Activated CD4-positive, alpha-beta T cell treated with anti-CD3 and anti-CD28 coated beads, Interleukin-2, amount 50 U/mL, for 4 hours (primary cell): ENCODE results near the gene EXO1.
"Not testable (repeated sequence)": the region's sequence is repeated elsewhere in the genome, so short reads cannot be mapped to it uniquely, and the experiment has no call there.

ENCODE experiments used
- DNase-seq, 2 experiments: peaks; one replicate each; pipeline ENCODE4 v3.0.0-alpha.2; 2020

The EXO1 gene

DNA sequence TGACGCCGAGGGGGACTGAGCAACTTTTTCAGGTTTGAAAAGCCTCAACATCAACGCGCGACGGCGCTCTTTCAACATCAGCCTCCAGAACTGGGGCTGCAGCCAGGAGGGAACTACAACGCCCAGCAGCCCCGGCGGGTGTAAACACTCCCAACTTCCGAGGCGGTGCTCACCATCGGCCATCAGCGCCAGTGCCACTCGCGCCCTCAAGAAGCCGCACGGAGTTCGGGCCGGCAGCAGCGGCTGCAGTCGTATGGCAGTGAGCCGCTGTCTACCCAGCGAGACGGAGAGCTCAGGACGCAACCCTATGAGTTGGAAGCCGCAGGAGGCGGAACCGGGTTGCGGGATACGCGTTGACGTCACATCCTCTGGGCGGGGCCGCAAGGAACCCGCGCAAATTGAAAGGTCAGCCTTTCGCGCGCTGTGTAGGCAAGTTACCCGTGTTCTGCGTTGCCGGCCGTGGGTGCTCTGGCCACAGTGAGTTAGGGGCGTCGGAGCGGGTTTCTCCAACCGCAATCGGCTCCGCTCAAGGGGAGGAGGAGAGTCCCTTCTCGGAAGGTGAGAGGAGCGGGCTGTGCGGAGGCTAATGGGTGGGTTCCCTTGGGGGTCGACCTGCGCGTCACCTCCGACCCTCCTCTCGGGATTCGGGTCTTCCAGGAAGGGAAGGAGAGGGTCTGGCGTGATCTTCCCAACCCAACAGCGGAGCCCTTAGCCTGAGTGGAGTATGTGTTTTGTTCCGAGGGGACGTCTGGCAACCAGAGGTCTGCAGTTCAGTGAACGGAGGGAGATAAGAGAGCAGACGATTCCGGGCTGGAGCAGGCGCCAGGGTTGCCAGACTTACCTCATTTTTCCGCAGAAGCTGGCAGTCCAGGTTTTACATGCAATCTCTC, at the start of gene EXO1:
TSS of gene EXO1 (plus strand) at position 409 of the 890 bp plus-strand sequence. CDS start 2,222 bp downstream, outside the sequence.
- DNase-seq = peak; percentile 81 to 82

DNA sequence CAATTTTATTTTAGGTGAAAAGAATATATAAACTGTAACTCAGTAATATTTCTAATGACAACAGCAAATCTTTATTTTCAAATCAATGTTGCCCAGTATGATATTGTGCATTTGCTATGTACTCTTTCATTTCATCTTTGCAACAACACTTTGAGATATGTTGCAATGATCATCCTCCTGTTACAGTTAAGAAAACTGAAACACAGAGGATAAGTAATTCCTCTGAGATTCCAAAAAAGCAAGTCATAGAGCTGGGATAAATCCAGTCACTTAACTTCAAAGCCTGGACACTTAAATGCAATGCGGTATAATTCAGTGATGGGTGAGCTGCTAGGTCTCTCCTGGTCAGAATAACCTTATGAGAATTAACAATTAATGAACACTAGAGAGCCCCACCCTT, 48.6 kb upstream of the EXO1 start:
- DNase-seq = no peak

DNA sequence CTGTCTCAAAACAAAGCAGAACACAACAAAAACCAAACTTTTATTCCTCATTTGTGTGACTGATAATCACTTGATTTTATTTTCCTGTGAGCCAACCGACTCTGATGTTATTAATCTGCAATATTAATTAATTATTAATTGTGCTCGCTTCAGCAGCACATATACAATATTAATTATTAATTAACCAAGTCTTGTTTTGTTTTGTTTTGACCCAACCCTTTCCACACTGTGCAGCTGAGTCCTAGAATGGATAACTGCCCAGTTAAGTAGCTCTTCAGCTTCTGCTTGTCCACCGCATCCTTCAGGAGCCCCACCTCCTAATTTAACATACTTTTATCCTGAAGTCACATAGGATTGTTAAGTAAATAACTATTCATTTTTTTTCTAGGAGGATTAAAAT, 47.4 kb upstream of the EXO1 start:
- no peak for DNase-seq

DNA sequence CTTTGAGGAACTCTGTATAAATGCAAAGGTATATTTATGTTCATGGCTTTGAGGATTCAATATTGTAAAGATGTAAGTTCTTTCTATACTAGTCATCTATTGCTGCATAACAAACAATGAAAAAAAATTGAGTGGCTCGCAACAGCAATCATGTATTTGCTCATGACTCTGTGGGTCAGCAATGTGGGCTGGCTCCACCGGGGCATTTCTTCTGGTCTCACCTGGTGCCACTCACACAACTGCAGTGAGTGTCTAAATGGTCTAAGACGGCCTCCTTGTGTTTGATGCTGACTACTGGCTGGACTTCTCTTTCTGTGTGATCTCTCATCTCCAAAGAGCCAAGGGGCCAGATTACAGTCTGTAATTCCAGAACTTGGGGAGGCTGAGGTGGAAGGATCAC, 45.1 kb upstream of the EXO1 start:
- no peak for DNase-seq

DNA sequence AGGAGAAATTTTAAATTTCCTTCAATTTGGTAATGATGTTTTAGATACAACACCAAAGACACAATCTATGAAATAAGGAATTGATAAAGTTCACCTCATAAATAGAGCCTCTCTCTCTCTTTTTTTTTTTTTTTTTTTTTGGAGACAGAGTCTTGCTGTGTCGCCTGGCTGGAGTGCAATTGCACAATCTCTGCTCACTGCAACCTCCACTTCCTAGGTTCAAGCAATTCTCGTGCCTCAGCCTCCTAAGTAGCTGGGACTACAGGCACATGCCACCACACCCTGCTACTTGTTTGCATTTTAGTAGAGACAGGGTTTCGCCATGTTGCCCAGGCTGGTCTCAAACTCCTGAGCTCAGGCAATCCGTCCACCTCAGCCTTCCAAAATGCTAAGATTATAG, 43.3 kb upstream of the EXO1 start:
- not testable (repeated sequence) for DNase-seq

DNA sequence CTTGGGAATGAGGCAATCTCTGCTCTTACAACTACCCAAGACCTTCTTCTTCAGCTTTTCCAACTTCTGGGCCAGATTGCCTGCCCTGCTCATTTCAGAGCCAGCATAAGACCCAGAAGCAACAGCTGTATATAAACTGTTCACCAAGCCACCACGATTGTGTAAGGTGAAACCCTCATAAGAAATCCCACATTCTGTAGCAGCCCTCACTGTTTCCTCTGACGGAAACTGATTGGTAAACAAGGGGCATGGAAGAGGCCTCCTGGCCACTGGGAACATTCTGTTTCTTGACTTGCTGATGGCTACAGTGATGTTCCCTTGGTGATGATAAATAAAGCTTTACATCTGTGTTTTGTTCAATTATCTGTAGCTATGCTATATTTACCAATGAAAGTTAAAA, 39.7 kb upstream of the EXO1 start:
- DNase-seq = no peak

DNA sequence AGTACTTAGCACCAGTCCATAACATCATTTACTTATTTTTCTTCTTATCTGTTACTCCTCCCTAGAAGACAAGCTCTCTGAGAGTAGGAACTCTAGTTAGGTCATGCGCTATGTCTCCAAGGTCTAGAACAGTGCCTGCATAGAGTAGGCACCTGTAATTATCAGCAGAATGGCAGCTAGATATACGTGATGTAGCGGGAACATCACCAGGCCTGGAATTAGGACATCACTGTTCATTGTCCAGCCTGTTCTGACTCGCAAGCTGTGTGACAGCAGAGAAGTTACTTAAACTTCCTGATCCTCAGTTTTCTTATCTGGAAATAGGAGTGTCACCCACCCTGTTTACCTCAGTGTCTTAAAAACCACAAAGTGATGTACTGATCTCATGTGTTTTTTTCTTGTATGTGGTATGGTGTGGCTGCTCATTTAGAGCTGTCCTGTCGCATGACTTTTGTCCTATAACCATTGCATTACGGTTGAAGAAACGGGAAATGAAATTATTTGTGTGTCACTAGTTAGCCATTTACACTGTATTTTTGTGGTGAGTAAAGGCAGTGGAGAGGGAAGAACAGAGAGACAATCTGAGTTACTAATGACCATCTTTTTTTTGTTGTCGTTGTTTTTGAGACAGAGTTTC, 37.1 kb upstream of the EXO1 start:
- no peak for DNase-seq

DNA sequence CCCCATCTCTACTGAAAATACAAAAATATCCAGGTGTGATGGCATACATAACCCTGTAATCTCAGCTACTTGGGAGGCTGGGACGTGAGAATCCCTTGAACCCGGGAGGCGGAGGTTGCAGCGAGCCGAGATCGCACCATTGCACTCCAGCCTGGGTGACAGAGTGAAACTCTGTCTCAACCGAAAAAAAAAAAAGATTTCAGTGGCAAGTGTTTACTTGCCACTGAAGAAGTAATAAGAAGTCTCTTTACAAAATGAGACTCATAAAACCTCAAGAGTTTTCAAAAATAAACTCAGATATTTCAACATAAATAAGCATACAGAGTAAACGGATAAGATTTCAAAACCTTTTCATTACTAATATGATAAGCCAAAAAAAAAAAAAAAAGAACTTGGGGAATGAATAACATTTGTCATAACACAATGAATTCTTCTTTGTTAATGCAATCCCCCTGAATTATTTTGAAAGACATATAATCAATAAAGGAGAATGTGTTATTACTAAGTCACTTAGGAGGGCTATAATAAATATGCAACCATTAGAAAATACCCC, 34.2 kb upstream of the EXO1 start:
- DNase-seq = no peak

DNA sequence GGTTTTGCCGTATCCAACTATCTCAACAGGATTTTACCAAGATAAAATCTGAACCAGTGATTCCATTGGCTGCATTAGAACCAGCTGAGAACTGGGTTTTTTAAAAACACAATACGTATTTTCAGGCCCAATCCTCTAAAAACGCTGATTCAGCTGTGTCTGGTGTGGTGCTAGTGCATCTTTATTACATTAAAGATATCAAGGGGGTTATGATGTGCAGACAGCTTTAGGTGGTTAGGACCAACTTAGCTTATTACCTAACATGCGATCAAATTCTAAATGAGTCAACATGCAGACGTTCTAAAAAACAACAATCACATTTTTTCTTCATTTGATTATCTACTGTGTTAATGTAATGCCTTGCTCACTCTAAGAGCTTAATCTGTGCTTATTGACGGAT, 32.0 kb upstream of the EXO1 start:
- DNase-seq = no peak

DNA sequence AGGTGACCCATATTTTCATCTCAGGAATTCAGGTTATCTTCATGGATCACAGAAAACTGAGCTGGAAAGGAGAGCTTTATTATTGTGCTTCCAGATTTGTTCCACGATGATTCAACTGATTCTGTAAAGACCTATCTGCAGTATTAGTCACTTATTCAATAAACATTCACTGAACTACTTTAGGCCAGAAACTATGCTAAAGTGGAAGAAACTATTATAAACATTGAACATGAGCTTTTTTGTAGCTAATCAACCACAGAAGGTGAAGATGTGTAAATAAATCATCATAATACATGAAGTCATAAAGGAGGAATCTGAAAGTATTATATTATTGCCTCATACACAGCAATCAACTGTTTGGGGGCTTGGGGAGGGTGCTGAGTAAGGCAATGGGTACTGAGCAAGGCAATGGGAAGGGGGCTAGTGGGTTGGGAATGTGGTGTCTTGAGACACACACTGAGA, 30.6 kb upstream of the EXO1 start:
- no peak for DNase-seq

DNA sequence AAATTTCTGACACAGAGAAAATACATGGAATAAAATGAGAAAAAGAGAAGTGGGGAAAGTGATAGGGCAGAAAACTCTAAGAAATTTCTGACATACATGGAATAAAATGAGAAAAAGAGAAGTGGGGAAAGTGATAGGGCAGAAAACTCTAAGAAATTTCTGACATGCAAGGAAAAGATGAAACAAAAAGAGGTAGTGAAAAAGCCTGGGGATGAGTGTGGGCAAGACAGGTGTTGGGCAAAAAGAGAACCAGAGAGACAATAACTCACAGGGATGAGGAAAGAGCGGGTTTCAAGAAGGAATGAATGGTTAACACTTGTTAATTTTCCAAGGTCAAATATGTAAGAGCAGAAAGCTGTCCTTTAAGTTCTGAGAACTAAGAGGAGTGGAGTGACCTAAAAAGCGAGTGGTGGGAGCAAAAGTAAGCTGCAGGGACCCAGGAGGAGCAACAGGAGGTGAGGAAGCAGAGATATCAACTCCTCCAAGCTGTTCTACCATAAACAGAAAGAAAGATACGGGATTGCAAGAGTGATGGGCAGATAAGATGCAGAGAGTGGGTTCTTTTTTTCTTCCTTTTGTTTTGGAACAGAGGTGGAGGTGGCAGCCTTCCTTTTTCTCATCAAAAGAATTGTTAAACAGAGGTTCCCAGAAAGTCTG, 29.9 kb upstream of the EXO1 start:
- DNase-seq = no peak

DNA sequence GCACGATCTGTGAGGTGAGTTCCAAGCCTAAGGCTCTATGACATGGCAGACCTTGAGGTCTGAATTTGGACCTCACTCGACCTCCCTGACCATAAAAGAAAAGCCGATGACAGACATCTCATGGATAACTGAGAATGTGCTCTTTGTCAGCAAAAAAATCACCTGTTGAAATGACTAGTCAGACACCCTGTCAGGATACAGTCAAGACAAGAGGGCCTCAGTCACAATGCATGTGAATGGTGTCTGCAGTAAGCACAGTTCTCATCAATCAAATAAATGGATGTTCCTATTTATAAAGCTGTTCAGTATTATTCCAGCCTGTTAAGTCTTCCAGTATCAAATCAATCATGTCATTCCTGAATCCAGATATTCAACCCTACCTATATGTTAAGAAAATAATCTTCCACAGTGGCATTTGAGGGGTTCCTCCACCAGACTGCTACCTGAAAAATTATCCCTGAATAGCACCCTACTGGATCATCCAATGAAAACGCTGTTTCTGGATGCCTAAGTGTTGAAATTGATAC, 28.6 kb upstream of the EXO1 start:
- DNase-seq = no peak

DNA sequence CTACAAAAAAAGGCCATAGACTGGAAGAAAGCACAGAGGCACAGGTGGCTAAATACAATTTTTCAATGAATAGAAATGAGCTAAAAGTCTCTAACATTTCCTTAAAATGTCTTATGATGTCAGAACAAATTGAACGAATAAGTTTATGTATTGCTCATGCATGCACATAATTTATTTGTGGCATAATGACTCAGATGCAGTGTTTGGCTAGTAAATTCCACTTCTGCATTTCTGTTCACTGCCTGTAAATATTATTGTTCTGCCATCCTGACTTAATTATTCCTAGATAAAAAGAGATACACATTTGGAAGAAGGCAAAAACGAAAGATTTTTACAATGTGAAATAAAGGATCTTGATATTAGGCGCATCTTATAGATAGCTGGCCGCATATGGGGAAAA, 26.6 kb upstream of the EXO1 start:
- no peak for DNase-seq

DNA sequence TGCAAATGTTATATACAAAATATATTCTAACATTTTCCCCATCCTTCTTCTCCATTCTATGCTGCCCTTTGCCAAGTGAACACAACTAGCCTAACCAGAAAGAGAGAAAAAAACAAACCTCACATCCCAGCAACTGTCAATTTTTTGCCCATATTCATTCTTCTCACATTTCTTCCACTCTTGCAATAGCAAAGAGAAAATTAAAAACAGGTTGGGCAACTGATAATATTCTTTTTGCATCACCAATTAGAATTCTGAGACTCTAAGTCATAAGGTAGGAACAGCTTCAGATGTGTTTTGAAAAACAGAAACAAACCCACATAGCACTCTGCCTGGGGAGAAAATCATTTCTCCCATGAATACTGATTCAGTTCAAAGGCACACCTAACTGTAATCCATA, 25.2 kb upstream of the EXO1 start:
- no peak for DNase-seq

DNA sequence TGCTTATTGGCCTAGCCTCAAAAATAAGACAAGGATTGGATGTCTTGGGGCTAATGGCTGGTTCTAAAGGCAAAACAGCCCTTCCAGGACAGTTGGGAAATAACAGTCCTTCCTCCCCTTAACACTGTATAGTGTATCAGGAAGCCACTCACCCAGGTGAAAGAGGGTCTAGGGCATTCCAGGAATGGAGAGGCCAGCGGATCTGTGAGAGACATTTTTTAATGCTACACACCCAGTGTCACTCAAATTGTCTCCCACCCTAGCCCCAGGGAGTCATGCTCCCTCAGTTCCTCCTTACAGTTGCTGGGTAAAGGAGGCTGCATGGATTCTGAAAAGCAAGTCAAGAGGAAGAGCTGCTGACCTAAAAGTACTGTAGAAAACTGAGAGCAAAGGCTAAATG, 24.1 kb upstream of the EXO1 start:
- DNase-seq = no peak

DNA sequence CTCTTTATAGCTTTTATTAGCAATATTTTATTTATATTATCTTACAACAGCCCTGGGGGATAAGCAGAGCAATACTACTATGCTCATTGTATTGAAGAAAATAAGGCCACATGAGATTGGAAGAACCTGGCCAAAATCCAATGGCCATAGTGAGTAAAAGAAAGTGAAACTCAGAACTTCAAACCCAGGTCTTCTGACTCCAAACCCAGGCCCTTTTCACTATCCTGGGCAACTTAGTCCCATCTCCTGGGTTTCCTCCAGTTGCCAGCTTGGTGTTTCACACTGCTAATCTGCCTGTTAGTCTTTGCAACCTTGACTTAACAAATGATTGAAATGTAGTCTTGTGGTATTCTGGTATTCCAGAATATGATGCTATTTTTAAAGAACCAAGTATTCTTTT, 22.4 kb upstream of the EXO1 start:
- no peak for DNase-seq

DNA sequence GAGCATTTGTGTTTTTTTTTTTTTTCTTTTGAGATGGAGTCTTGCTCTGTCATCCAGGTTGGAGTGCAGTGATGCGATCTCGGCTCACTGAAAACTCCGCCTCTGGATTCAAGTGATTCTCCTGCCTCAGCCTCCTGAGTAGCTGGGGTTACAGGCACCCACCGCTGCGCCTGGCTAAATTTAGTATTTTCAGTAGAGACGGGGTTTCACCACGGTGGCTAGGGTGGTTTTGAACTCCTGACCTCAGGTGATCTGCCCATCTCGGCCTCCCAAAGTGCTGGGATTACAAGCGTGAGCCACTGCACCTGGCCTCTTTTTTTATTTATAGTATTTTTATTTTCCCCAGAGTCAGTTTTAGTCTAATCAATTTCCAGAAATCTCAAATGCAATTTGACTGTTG, 21.4 kb upstream of the EXO1 start:
- not testable (repeated sequence) for DNase-seq

DNA sequence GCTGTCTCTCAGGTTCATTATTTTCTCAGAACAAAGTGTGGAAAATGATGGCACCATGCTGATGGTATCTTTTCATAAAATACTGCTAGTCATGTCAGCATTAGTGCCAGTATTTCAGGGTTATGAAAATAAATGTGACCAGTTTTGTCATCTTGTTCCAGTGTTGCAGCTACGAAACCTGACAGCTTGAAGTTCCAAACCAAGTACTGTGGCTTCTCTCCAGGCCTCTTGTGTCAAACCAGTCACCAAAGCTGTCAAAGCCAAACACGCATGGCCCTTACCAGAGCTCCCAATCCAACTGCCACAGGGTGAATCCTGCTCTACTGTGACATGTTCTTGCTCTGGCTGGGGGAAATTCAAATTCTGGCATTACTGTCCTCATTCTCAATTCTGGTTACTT, 20.7 kb upstream of the EXO1 start:
- DNase-seq = no peak

DNA sequence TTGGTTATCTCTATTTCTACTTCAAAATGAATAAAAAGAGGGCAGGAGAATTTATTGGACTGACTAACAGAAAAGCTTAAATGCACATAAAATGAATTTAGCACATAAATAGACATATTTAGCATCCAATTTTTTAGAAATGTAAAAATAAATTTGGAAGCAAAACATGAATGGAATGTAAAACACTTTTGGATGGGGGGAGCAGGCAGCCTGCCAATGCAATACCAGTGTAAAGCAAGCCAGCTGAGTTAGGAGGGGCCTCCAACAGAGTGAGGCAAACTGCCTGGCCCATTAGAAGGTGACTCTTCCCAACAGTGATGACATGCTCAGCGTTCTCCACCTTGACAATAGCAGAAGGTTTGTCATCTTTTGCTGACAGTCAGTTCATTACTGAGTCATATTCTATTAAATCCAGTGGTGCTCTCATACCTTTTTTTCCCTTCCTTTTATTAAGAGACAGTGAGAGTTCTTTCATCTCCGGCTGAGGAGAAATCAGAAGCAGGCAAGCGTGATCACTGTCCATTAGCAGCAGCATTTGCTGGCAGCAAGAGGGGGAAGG, 19.5 kb upstream of the EXO1 start:
- no peak for DNase-seq

DNA sequence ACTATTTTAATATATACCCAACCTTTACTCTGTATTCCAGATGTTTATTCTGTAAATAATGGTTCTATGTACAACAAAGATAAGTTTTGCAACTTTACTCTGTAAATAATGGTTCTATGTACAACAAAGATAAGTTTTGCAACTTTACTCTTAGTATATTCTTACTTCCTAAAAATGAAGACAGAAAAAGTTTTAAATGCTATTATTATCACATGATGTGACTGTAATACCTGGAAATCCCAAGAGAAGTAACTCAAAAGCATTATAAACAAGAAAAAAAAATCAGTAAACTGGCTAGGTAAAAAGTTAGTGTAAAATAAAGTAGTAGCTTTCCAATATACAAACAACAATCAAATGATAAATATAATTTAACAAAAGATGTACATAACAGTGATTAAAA, 18.5 kb upstream of the EXO1 start:
- DNase-seq = no peak

DNA sequence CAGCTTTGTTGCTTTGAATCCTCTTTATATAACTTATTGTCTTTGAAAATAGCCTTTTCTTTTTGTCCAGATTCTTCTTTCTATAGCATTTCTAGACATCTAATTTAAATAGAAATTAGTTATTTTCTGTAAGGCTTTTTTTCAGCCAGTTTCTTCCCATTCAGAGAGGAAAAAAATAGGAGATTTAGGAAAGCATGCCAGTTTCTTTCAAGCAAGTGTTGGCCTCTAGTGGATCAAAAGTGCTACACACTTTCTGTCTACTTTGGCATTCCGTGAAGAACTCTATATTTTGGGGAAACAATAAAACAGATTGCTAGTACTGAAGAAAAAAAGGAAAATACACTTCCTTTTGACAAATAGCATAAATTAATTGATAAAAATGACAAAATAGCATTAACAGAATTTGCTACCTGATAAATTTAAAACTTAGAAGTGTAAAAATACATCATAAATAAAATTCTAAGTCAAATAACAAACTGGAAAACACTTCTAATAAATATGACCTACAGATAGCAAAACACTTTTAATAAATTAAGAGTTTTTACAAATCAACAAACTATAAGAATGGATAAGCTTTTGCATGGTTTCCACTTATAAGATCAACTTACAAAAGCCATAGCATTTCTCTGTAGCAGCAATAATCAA, 13.1 kb upstream of the EXO1 start:
- no peak for DNase-seq

DNA sequence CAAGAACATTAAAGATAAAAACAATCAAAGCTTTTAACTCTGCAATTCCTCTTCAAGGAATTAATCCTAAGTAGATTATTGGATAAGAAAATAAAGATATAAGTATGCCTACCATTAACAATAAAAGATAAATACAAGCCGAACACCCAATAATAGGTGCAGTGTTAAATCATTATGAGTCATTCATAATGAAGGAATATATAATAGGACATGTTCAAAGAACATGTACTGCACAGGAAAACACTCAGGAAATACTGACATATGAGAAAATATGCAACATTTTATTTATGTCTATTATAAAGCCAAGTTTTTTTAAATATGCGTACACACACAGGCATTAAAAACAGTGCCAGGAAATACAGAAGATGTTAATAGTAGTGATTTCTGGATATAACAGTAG, 11.1 kb upstream of the EXO1 start:
- no peak for DNase-seq

DNA sequence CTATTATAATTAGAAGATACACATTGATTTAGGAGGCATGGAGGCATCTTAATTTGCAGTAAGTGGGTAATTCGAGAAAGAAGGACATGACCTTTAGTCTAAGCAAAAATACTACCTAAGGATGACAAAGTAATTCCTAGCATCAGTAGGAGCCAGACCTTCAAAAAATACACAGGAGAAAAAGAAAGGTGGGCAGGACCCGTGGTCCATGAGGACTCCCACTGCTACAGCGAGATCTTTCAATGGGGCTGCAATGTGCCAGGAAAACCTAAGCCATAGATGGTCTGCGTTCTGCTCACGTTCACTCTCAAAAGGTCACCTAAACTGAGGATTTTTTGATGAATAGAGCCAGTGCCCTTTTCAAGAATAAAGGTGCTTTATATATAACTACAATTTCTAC, 10.6 kb upstream of the EXO1 start:
- no peak for DNase-seq
